DOHH2 (cell line): ENCODE data around the gene CDH4.

Source experiments
- H3F3A ChIP-seq: fragments of 200-600 bp; sonication (generic), shearing (Covaris generic); 2 replicates; pipeline ENCODE4 v1.6.0; 2016; ENCODE audit warnings: antibody characterized with exemption, mild to moderate bottlenecking; ENCODE audit not compliant: control insufficient read depth, insufficient read depth
- H3K27ac ChIP-seq: fragments of 200-600 bp; sonication (generic); 2 replicates; pipeline ENCODE4 v1.5.1; 2014; ENCODE audit warnings: low read depth, mild to moderate bottlenecking, low read length, moderate library complexity
- H3K27me3 ChIP-seq: fragments of 200-600 bp; sonication (generic); 2 replicates; pipeline ENCODE4 v1.6.1; 2014; ENCODE audit warnings: mild to moderate bottlenecking, low read length, mixed read lengths; ENCODE audit not compliant: control insufficient read depth
- H3K36me3 ChIP-seq: fragments of 200-600 bp; sonication (generic); 2 replicates; pipeline ENCODE4 v1.6.1; 2014; ENCODE audit warnings: mild to moderate bottlenecking, low read length, moderate library complexity, mixed read lengths; ENCODE audit not compliant: control insufficient read depth
- H3K4me1 ChIP-seq: fragments of 200-600 bp; sonication (generic); 2 replicates; pipeline ENCODE4 v1.6.1; 2014; ENCODE audit warnings: mild to moderate bottlenecking, low read length, mixed read lengths; ENCODE audit not compliant: control insufficient read depth
- H3K4me2 ChIP-seq: fragments of 200-600 bp; sonication (generic); 2 replicates; pipeline ENCODE4 v1.6.0; 2014; ENCODE audit warnings: mild to moderate bottlenecking, low read length, moderate library complexity
- H3K4me3 ChIP-seq: fragments of 200-600 bp; sonication (generic); 2 replicates; pipeline ENCODE4 v1.5.1; 2014; ENCODE audit warnings: mild to moderate bottlenecking, low read length, mixed read lengths
- H3K79me2 ChIP-seq: fragments of 200-600 bp; sonication (generic); 2 replicates; pipeline ENCODE4 v1.6.1; 2014; ENCODE audit warnings: mild to moderate bottlenecking, low read length, mixed read lengths; ENCODE audit not compliant: control insufficient read depth
- H3K9me2 ChIP-seq: fragments of 200-600 bp; sonication (generic); replicated peaks from 2 replicates; pipeline ENCODE4 v1.6.1; 2014; ENCODE audit warnings: mild to moderate bottlenecking, low read length, mixed read lengths; ENCODE audit not compliant: control insufficient read depth
- H3K9me3 ChIP-seq: fragments of 200-600 bp; sonication (generic); 2 replicates; pipeline ENCODE4 v1.6.1; 2014; ENCODE audit warnings: antibody characterized with exemption, low read length, mixed read lengths; ENCODE audit not compliant: control insufficient read depth, insufficient read depth
- H4K20me1 ChIP-seq: fragments of 200-600 bp; sonication (generic); 2 replicates; pipeline ENCODE4 v1.6.0; 2014; ENCODE audit warnings: low read depth, mild to moderate bottlenecking, antibody characterized with exemption, low read length, moderate library complexity; ENCODE audit not compliant: control insufficient read depth, insufficient read depth
- CTCF ChIP-seq: fragments of 200-600 bp; sonication (generic); IDR thresholded peaks from one replicate; pipeline ENCODE4 v1.5.1; 2014; ENCODE audit warnings: antibody characterized with exemption, mild to moderate bottlenecking, low read depth, low read length; ENCODE audit not compliant: poor library complexity, severe bottlenecking
- EZH2phosphoT487 ChIP-seq: fragments of 200-600 bp; sonication (generic); IDR thresholded peaks from 2 replicates; pipeline ENCODE4 v1.6.1; 2017; ENCODE audit warnings: borderline replicate concordance, mild to moderate bottlenecking, antibody characterized with exemption, low read length, moderate library complexity, mixed read lengths

Gene CDH4

DNA sequence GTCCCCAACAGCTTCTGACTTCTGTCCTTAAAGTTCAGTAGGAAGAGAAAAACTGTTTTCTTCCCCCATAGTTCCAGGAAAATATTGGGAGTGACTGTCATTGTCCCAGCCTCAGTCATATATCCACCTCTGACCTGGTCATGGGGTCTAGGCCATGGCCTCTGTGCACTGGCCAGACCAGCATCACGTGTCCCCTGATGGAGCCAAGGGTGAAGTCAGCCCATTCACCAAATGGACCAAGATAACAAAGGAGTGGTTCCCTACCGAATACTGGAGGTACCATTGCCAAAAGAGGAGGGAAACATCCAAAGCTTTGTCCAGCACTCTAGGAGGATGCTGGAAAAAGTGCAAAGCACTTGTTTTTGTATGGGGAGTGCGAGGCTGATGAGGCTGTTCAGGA is 418.2 kb downstream of the CDH4 start:
- H4K20me1 ChIP-seq: no peaks in the 10 kb centered on the region
- no peaks in the 10 kb centered on the region for H3K79me2 ChIP-seq
- no peaks in the 10 kb centered on the region for H3K4me1 ChIP-seq
- H3K4me2 ChIP-seq: no peak overlapping the region
- H3K4me3 ChIP-seq: no peak overlapping the region
- no peaks in the 10 kb centered on the region for H3K9me3 ChIP-seq
- H3F3A ChIP-seq: no peaks in the 10 kb centered on the region
- no peak overlapping the region for H3K27ac ChIP-seq
- H3K27me3 ChIP-seq: no peaks in the 10 kb centered on the region
- TF ChIP-seq EZH2phosphoT487 (no peak), CTCF (no peak)
- H3K36me3 ChIP-seq: no peaks in the 10 kb centered on the region
- no peaks in the 10 kb centered on the region for H3K9me2 ChIP-seq

GRCh38 chr20:61671559-61671958 is 419.5 kb downstream of the CDH4 start:
- H3K27ac ChIP-seq: no peak overlapping the region
- no peaks in the 10 kb centered on the region for H4K20me1 ChIP-seq
- no peaks in the 10 kb centered on the region for H3K9me2 ChIP-seq
- no peaks in the 10 kb centered on the region for H3K27me3 ChIP-seq
- H3K9me3 ChIP-seq: no peaks in the 10 kb centered on the region
- no peaks in the 10 kb centered on the region for H3K36me3 ChIP-seq
- no peaks in the 10 kb centered on the region for H3F3A ChIP-seq
- TF ChIP-seq EZH2phosphoT487: no peak
- H3K79me2 ChIP-seq: no peaks in the 10 kb centered on the region
- no peak overlapping the region for H3K4me2 ChIP-seq
- H3K4me1 ChIP-seq: no peaks in the 10 kb centered on the region
- H3K4me3 ChIP-seq: no peak overlapping the region

GRCh38 chr20:61673152-61673847 is 421.2 kb downstream of the CDH4 start:
- no peaks in the 10 kb centered on the region for H3K4me1 ChIP-seq
- H3K9me3 ChIP-seq: no peaks in the 10 kb centered on the region
- no peaks in the 10 kb centered on the region for H3K36me3 ChIP-seq
- H3K27ac ChIP-seq: no peak overlapping the region
- H4K20me1 ChIP-seq: no peaks in the 10 kb centered on the region
- H3K4me3 ChIP-seq: no peak overlapping the region
- H3K27me3 ChIP-seq: no peaks in the 10 kb centered on the region
- no peaks in the 10 kb centered on the region for H3K79me2 ChIP-seq
- H3F3A ChIP-seq: no peaks in the 10 kb centered on the region
- no peak overlapping the region for H3K4me2 ChIP-seq
- TF ChIP-seq EZH2phosphoT487 (no peak), CTCF (no peak)
- no peaks in the 10 kb centered on the region for H3K9me2 ChIP-seq

DNA sequence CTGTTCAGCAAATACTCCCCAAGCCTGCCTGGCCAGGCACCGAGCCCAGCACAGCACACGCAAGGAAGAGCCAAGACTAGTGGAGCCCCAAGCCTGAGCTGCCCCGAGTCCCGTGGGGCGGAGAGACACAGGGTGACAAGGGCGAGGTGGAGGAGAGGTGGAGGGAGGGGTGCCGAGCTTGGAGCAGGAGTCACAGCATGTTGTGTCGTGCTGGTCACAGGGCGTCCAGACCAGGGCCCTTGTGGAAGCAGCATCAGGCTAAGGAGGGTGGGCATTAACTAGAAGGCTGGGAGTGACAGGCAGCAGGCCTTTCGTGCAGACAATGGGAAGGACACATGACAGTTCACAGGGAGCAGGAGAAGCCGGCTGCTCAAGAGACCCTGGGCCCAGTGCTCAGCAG is 422.1 kb downstream of the CDH4 start:
- no peak overlapping the region for H3K27ac ChIP-seq
- H3K9me3 ChIP-seq: no peaks in the 10 kb centered on the region
- H3K4me1 ChIP-seq: no peaks in the 10 kb centered on the region
- H3K4me2 ChIP-seq: no peak overlapping the region
- no peaks in the 10 kb centered on the region for H3K9me2 ChIP-seq
- no peak overlapping the region for H3K4me3 ChIP-seq
- H3K36me3 ChIP-seq: no peaks in the 10 kb centered on the region
- TF ChIP-seq CTCF: no peak
- no peak for TF ChIP-seq EZH2phosphoT487
- no peaks in the 10 kb centered on the region for H3K27me3 ChIP-seq
- H3K79me2 ChIP-seq: no peaks in the 10 kb centered on the region
- H3F3A ChIP-seq: no peaks in the 10 kb centered on the region
- no peaks in the 10 kb centered on the region for H4K20me1 ChIP-seq
